HG03196 (cell line): ENCODE measurements around the gene RAB36.

ENCODE experiments used
- ATAC-seq: cut with Tn5 transposase; IDR thresholded peaks from one replicate; pipeline ENCODE4 v1.9.1; 2021; ENCODE audit not compliant: unreplicated experiment

Gene RAB36

DNA sequence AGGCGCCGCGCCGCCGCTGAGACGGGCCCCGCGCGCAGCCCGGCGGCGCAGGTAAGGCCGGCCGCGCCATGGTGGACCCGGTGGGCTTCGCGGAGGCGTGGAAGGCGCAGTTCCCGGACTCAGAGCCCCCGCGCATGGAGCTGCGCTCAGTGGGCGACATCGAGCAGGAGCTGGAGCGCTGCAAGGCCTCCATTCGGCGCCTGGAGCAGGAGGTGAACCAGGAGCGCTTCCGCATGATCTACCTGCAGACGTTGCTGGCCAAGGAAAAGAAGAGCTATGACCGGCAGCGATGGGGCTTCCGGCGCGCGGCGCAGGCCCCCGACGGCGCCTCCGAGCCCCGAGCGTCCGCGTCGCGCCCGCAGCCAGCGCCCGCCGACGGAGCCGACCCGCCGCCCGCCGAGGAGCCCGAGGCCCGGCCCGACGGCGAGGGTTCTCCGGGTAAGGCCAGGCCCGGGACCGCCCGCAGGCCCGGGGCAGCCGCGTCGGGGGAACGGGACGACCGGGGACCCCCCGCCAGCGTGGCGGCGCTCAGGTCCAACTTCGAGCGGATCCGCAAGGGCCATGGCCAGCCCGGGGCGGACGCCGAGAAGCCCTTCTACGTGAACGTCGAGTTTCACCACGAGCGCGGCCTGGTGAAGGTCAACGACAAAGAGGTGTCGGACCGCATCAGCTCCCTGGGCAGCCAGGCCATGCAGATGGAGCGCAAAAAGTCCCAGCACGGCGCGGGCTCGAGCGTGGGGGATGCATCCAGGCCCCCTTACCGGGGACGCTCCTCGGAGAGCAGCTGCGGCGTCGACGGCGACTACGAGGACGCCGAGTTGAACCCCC lies 35.8 kb downstream of the RAB36 start:
- ATAC-seq: no peak

DNA sequence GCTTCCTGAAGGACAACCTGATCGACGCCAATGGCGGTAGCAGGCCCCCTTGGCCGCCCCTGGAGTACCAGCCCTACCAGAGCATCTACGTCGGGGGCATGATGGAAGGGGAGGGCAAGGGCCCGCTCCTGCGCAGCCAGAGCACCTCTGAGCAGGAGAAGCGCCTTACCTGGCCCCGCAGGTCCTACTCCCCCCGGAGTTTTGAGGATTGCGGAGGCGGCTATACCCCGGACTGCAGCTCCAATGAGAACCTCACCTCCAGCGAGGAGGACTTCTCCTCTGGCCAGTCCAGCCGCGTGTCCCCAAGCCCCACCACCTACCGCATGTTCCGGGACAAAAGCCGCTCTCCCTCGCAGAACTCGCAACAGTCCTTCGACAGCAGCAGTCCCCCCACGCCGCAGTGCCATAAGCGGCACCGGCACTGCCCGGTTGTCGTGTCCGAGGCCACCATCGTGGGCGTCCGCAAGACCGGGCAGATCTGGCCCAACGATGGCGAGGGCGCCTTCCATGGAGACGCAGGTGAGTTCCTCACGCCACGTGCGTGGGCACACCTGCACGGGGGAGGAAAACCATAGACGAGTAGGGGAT lies 36.5 kb downstream of the RAB36 start:
- no peak for ATAC-seq

DNA sequence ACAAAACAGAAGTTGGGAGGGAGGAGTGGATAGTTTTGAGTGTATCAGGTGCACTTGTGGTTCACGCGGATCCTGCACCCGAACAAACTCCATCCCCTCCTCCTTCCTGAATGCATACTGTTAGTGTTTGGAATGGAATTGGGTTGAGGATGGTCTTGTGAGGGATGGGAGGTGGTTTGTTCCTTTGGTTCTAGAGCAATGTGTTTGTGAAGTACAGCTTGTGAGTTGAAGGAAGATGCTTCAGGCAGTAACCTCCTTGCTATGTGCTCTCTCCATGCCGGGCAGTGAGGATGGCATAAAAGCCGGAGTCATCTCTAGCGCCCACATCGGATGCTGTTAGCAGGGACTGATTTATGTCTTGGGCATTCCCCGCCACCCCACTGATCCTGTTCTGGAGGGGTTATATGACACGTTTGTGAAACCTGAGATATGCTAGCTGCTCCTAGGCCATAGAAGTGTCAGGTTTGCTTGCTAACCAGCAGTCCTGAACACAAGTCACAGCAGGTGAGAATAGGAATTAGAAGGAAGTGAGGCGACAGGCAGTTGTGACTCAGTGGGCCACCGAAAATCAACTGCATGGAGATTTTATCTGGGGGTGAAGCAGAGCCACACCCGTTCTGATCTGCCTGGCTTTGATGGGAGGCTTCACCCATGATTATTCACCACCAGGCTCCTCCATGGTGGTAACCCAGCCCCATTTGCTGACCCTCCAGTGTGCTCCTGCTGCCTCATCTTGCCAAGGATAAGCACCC lies 37.2 kb downstream of the RAB36 start:
- no peak for ATAC-seq

DNA sequence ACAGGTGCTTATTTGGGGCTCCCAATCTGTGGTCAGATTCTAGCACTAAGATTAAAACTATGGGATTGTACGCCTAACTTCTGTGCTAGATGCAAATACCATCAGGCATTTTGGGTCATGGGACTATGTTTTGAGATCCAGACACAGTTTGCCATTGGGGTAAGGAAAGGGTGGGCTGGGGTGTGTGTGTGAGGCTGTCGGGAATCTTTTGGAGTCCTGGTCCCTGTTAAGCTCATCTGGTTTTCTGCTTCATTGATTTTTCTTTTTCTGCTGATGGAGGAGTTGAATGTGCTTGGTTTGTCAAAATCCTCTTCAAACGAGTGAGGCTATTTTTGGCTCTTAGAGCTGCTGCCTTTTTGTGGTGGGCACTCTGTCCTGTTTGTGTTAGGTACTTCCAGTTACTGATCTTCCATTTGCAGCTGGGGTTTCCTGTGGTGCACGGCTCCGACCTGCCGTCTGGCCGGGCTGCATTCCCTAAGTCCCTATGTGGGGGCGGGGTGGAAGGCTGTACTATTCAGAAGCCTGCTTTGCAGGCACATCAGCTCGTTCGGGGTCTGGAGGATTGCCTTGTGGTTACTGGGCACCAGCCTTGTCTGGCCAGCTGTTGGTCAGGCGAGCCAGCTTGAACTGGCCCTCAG lies 37.9 kb downstream of the RAB36 start:
- ATAC-seq: no peak

DNA sequence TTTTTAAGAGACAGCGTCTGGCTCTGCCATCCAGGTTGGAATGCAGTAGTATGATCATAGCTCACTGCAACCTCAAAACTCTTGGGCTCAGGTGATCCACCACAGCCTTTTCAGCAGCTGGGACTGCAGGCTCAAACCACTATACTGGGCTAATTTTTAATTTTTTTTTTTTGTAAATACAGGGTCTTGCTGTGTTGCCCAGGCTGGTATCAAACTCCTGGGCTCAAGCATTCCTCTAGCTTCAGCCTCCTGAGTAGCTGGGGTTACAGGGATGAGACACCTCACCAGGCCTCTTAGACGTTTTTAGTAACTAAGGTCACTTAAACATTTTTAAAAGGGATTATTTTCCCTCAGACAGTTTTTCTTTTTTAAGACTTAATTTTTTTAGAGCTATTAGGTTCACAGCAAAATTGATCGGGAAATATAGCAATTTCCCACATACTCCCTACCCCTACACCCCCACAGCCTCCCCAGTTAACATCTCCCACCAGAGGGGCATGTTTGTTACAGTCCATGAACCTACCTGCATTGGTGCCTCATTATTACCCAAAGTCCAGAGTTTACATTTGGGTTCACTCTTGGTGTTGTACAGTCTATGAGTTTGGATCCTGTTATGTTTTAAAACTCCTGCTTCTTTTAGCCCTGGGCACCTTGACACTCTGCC lies 39.0 kb downstream of the RAB36 start:
- ATAC-seq: no peak

DNA sequence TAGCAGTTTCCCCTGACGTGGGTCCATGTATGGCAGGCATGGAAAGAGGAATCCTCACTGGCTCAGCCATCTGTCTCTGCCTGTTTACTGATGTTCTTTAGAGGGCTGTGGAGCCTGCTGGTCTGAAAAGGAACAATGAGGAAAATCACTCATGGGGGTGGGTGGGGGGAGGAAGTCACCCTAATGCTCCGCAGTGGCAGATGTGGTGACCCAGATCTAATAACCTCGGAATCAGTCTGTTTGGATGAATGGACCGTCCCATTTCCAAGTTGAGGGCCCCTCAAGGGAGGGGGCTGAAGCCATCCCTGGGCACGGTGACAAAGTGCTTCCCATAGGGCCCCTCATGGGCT lies 39.5 kb downstream of the RAB36 start:
- ATAC-seq: no peak

DNA sequence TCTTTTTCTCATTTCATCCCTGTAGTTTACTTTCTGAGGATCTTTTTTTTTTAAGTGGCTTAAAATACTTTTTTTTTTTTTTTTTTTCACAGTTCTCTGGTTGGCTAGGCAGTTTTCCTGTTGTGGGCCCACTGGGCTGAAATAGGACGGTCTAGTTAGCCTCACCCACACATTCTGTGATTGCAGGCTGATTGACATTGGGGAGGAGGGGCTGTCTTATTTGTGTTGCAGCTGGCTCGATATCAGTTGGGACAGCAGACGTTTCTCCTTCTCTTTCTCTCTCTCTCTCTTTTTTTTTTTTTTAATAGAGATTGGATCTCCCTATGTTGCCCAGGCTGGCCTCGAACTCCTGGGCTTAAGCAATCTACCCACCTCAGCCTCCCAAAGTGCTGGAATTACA lies 41.9 kb downstream of the RAB36 start:
- ATAC-seq: no peak

DNA sequence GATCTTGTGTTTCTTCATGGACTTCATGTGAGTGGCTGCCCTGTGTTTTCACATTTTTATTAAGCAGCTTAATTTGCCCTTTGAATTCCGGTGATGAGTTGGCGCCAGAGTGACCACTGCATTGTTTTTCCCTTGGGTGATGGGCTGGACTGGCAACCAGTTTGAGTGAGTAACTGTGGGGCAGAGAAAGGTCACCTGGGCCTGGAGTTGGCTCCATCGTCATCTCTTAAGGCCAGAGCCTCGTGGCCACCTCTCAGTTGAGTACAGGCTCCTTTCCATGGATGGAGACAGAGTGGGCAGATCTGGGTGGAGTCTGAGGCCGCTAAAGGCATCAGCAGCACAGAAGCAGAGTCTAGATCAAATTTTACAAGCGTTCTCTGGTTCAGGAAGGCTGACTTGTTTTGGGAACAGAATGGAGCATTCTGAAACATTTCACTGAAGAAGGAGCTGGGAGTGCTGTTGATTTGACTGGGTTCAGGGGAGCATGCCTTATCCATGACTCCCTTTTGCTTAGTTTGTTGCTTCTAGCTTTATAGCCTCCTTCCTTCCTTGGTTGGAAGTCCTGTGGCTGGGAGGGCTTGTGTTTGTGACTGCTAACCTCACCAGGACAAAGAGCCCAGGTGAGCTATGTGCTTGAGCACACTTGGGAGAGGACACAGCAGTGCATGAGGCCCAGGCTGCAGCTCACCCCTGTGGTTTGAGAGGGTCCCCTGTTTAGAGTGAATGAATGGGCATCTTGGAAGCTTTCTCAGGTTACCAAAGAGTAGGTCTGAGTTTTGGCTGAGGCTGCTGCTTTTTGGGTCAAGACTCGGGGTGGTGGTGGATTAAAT lies 42.8 kb downstream of the RAB36 start:
- ATAC-seq: no peak

DNA sequence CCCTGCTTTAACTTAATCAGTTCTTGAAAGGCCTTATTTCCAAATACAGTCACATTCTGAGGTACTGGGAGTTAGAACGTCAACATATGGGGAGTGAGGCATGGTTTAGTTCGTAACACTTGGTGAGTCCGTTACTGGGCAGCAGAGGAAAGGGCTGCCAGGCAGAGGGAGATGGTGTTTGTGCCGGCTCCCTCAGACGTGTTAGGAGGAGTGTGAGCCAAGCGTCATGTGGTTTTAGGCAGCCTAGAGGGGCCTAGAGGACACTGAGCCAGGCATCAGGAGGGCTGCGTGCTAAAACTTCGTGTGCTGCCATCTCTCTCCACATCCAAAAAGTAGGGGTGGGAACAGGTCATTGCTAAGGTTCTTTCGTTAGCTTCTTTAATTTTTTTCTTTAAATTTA lies 45.2 kb downstream of the RAB36 start:
- ATAC-seq: no peak

DNA sequence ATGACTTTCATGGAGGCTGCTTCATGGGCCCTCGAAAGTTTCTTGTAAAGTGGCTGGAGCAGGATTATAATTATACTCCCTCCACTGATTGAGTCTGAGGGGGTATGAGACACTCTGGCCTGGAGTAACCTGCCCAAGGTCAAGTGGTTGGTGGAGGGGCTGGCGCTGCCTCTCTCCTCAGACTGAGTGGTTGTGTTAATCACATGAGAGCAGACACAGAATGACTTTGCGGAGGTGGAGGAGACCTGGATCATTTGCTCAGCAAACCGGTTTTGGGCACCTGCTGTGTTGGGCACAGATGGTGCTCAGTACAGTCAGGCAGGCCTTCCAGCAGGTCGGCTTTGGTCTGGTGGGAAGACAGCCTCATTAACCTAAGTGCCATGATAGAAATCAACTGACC lies 46.9 kb downstream of the RAB36 start:
- no peak for ATAC-seq

DNA sequence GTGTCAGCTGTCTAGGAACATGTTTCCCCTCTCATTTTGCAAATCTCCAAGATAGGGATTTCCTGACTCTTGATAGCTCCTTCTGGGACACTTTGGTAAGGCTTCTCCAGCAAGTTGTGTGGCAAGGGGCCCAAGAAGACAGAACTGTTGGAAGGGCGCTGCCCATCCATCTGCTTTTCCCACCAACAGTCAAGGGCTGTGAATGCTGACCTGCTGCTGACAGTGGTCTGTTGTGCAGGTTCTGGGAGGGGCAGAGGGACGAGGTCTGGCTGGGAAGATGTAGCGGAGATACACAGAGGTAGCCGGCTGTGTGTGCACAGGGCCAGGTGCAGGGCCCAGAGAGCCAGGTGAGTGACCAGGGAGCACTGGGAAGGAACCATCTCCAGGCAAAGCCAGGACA lies 47.3 kb downstream of the RAB36 start:
- no peak for ATAC-seq

DNA sequence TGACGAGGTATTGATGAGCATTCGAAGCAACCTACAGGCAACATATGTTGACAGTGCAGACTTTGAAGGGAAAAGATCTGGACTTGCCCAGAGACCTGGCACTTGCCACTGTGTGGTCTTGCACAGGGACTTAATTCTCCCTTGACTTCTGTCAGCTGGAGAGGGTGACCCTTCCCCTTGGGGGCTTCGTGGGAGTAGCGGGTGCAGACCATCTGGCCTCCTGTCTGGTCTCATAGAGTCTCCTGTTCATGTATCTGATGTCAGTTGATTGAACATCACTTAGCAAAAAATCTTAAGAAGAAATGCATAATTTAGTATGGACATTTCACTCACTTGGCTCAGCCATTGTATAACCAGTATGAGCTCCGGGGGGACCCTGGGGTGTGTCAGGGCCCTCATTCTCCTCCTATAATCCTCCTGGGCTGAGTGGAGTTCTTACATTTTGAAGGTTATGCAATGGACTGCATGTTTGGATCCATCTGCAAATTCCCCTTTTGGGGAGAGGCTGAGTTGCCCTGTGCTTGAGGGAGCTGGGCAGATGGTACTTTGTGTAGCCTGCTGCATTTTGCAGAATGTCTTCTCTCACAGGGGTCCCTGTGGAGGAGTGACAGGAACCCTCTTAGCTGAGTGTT lies 48.0 kb downstream of the RAB36 start:
- ATAC-seq: no peak

DNA sequence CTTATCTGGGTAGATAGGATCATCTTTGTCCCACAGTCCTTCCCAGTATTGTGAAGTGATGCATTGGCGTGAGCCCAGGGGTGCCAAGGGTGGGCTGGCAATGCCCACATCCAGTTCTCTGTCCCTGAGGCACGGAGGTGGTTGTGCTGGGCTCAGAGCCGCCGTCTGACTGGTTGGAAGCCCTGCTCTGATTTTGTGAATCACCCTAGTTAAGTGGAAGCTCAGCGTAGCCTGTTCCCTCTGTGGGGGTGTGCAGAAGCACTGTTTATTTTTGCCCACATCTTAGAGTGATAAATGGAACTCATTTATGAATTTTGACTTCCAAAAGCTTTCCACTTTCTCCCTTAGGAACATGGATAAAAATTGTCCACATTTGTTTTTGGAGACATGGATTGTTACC lies 48.6 kb downstream of the RAB36 start:
- no peak for ATAC-seq

DNA sequence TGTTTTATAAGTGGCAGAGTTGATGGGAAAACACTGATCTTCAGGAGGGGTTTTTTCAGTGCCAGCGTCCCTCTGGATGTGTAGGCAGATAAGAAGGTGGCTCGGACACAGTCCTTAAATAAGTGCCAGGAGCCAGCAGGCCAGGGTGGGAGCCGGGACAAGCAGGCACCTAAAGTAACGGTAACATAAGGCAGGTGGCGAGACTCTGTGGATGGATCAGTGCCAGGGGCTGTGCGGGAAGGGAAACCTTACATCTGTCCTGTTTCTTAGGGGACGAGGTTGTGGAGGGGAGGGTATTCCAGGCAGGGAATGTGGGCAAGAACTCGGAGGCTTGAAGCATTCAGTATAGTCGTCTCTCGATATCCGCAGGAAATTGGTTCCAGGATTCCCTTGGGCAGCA lies 50.9 kb downstream of the RAB36 start:
- ATAC-seq: no peak

DNA sequence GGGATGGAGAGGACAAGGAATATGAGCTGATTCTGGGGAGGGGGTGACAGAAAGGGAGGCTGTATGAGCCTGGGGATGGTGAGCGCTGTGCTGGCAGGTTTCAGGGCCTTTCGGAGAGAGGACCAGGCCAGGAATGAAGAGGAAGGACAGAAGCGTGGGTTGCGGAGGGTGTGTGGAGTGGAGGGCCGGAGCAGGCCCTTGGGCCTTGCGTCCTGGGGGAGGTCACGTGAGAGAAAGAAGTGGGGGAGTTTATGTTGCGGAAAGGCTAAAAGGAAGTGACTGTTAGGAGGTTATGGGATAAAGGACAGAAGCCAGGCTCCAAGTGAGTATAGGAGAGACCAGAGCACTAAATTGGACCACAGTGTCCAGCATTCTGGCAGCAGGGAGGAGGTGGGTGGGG lies 52.6 kb downstream of the RAB36 start:
- no peak for ATAC-seq

DNA sequence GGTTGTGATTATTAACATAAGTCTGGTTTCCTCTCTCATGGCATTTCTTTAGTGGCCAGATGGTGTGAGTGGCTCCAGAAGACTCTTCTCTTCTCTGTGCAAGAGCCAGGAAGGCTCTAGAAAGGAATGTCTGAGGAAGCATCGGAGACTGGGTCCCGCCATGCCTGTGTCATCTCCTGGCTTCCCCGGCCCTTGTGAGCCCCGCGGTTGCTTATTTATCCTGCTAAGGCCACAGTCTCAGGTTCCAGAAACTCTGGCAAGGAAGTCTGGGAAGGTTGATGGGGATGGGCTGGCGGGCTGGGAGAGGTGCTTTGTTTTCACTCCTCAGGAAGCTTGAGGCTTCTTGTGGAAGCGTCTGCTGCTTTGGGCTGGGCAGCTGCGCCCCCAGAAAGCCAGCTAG lies 53.9 kb downstream of the RAB36 start:
- no peak for ATAC-seq

DNA sequence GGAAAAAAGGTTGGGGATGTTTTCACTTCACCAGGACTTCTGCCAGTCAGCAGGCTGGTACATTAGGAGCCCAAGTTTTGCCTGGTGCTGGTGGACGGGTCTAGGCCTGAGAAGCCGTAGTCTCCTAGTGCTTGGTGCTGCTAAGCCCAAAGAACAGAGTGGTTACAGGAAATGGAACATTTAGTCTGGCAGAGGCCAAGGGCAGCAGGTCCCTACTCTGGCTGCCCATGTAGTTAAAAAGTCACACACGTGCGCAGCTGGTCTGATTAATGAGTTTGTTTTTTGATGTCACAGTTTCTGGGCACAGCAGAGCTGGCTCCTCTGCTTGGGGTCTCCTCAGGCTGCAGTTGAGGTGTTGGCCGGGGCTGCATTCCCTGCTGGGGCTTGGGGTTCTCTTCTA lies 55.6 kb downstream of the RAB36 start:
- ATAC-seq: no peak

DNA sequence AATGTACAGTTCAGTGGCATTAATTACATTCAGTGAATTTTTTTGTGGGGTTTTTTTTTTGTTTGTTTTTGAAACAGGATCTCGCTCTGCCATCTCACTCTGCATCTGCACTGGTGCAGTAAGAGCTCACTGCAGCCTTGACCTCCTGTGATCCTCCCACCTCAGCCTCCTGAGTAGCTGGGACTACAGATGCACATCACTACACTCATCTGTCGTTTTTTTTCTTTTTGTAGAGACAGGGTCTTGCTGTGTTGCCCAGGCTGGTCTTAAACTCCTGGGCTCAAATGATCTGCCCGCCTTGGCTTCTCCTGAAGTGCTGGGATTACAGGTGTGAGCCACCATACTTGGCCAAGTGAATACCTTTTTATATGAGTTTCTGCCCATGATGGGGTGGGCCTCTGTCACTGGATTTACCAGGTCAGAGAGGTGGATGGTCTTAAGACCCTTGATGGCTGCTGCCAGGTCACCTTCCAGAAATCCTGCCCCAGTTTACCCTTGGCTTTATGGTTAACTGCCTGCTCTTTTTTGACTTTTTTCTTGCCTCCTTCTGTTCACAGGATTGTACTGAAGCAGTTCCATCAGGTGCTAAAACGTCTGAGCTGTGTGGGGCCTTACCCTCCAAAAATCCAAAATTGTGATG lies 57.7 kb downstream of the RAB36 start:
- no peak for ATAC-seq

DNA sequence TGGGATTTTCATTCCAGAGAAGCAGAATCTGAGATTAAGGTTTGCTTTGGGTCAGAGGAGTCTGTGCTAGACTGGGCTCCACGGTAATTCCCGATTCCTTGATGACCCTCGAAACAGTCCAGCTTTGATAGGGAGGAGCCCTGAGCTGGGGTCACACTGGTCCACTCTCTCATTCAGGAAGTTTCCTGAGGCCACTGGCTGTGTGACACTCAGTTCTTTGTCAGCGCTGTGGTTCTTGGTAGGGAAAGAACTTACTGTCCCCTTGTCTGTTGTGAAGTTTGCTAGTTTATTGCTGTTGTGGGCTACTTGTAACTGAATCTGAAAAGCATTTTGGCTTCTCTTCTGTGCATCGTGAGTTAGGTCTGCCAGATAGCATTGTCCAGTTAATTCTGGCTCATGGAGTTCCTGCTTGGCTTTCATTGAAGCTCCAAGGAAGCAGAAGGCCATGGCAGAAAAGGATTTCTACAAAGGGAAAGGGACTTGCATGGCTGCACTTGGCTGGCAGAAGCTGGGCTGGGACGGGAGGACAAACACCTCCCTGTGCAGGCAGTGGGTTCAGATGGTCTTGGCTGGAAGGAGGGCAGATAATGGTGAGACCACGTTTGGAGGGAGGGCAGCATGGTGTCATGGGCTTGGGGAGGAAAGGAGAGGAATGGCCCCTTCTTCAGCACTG lies 58.3 kb downstream of the RAB36 start:
- no peak for ATAC-seq
